HG03095 (cell line): ENCODE results near the gene TRAF3IP1.
"Not testable (repeated sequence)": the region's sequence is repeated elsewhere in the genome, so short reads cannot be mapped to it uniquely, and the experiment has no call there.

ENCODE experiments used
- ATAC-seq: cut with Tn5 transposase; IDR thresholded peaks from one replicate; pipeline ENCODE4 v1.9.1; 2021; ENCODE audit warnings: moderate library complexity; ENCODE audit not compliant: unreplicated experiment

The TRAF3IP1 gene

GRCh38 chr2:238404406-238405216 is 84.3 kb downstream of the TRAF3IP1 start:
- no peak for ATAC-seq

DNA sequence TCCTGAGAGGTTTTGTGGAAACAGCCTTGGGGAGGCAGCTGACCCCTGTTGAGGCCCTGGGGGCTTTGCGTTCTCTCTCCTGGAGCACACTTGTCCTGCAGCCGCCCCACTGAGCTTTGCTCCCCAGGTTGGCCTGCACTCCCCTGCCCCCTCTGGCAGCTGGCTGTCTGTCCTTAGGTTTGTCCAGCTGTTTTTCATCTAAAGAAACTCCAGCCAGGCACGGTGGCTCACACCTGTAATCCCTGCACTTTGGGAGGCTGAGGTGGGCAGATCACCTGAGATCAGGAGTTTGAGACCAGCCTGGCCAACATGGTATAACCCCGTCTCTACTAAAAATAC is 84.9 kb downstream of the TRAF3IP1 start:
- ATAC-seq, result not testable (repeated sequence)

DNA sequence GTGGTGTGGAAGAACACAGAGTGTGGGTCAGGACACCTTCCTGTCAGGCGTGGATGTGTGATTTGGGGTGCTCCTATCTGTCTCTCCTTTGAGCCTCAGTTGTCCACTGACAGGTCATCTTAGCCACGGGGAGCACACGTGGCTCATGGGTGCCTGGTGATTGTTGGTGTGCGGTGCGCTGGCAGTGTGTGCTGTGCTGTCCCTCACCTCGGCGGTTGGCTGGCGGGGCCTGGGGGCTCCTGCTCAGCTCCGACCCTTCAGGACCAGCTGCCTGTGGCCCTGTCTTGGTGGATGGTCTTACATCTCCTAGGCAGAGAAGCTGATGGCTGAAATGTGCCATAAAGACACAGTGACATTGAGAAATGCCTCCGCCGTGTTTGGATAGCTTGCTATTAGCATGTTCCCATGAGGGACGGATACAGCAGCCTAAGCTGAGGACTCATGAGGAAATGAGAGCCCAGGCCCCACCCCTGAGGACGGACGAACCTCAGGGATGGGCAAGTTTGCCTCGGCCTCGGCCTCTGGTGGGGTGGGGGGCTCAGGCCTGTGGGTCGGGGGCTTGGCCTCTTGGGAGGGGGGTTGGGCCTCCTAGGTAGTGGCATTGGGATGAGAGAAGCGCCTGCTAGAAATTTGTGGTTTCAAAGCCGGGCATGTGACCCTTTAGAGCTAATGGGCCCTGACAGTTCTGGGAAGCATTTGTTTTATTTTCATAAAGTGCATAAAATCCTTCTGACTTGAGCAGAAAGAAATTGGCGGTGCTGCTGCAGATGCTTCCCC is 86.1 kb downstream of the TRAF3IP1 start:
- no peak for ATAC-seq

DNA sequence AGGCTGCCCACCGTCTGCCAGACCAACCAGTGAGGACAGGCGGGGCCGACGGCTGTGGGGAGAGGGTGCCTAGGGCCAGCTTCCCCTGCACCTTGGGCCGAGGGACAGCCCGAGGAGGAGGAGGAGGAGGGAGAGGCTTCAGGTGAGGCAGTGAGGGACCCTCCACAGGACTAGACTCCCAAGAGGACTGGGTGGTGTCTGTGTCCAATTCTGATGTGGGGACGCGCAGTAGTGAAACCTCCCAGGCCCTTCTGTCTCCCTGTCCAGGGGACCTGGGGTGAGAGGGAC is 86.6 kb downstream of the TRAF3IP1 start:
- ATAC-seq, result no peak

DNA sequence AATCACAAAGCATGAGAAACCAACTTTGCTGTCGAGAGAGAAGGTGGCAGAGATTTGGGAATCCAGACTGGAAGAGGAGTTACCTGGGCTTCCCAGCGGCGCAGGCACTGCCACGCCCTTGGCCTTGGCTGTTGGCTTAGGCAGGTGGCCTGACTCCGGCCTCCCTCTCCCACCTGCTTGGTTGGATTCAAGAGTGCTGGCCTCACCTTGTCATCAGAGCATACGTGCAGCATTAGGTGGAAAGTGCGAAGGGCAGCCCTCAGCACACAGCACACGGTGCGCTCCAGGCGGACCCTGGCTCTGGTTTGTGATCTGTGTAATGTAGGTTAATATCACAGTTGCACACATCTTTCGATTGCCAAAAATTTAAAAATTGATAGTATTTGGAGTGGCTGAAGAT is 87.2 kb downstream of the TRAF3IP1 start:
- no peak for ATAC-seq

DNA sequence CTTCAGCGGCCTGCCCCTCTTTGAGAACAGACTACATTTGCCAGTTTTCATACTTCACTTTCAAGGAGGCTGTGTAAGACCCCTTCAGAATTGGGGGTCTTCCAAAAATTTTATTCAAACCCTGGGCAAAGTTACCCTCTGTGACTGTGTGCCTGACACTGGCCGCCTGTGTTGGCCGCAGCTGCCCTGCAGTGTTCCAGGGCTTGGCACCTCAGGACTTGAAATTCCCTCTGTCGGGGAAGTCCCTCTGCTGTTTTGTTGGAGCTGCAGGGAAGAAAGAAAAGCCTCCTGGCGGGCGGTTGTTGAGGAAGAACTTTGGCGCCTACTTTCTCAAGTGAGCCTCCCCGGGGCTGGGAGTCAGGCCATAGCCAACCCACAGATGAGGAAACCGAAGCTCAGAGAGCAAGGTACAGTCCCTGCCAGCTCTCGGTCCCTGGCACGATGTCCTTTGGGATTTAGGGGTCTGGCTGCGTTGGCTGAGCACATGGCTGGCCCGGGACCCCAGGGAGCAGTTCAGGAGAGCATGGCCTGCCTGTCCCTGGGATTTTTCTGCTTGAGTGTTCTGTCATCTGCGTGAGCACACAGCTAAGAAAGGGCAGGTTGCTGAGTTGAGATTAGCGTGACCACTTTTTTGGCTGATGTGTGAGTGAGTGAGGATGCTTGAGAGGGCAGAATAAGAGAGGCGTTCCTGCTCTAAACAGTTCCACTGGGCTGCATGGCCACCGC is 88.5 kb downstream of the TRAF3IP1 start:
- ATAC-seq, result no peak

- ATAC-seq, result no peak
Observed at GRCh38 chr2:238409341-238410199, 89.3 kb downstream of the TRAF3IP1 start.

GRCh38 chr2:238412067-238412767 is 91.9 kb downstream of the TRAF3IP1 start:
- ATAC-seq, result no peak

DNA sequence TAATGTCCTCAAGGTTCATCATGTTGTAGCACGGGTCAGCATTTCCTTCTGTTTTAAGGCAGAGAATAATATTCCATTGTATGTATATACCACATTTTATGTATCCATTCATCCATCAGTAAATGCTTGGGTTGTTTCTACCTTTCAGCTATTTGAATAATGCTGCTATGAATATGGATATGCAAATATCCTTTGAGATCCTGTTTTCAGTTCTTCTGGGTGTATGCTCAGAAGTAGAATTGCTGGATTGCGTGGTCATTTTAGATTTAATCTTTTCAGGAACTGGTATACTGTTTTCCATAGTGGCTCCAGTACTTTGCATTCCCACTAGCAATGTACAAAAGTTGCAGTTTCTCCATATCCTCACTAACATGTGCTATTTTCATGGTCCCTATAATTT is 93.0 kb downstream of the TRAF3IP1 start:
- no peak for ATAC-seq

DNA sequence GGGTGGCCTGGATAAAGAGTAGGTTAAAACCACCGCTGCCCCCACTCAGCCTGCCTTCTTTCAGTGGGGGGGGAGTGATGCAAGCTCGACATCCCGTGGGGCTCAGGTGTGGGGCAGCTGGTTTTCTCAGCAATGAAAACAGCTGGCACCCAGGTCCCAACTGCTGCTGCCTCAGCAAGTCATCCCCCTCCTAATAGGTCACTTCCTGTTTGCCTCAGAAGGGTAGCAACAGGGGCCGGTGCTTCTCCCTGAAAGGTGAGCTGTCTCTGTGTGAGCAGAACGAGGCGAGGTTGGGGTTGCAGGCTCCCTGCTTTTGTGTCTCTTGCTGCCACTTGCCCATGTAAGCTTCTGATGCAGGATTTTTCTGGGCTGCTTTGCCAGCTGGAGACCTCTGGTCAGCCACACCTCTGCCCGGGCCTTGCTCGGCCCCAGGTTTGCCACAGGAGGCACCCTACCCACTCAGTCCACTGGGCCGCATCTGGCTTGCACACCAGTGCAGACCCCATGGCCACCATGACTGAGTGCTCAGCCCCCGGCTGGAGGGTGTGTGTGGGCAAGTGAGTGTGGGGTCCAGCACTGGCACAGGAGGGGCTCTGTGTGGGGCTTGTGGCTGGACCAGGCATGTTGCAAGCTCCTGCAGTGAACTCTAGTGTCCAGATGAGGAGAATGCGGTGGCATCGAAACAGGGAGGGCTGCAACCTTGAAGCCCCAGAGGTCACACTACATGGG is 94.9 kb downstream of the TRAF3IP1 start:
- ATAC-seq, result no peak

GRCh38 chr2:238415893-238416292 is 95.6 kb downstream of the TRAF3IP1 start:
- ATAC-seq, result no peak

DNA sequence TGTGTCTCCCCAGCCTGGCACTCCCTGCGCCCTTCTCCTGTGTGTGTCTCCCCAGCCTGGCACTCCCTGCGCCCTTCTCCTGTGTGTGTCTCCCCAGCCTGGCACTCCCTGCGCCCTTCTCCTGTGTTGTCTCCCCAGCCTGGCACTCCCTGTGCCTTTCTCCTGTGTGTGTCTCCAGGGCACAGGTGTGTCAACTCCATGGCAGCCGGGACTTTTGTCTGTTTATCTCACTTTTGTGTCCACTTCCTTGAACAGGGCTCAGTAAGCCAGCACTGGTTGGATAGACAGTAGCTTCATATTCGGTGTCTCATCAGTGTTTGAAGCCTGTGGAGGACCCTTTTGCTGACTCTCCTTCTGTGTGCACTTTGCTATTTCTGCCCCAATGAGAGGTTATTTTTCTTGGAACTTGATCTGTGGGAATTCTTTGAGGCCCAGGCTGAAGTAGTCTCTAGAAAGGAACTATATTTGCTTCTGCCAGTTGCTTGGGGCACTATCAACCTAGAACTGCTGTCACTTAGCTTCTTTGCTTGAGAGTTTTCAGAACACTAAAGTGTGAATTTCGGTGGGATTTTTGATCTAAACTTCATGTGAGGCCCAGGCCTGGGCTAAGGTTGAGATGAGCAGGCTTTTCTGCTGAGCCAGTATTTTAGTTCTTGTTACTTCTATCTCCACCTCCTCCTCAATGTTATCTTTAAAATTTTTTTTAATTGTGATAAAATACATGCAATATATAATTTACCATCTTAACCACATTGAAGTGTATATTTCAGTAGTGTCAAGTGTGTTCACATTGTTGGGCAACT is 98.1 kb downstream of the TRAF3IP1 start:
- ATAC-seq, result no peak

DNA sequence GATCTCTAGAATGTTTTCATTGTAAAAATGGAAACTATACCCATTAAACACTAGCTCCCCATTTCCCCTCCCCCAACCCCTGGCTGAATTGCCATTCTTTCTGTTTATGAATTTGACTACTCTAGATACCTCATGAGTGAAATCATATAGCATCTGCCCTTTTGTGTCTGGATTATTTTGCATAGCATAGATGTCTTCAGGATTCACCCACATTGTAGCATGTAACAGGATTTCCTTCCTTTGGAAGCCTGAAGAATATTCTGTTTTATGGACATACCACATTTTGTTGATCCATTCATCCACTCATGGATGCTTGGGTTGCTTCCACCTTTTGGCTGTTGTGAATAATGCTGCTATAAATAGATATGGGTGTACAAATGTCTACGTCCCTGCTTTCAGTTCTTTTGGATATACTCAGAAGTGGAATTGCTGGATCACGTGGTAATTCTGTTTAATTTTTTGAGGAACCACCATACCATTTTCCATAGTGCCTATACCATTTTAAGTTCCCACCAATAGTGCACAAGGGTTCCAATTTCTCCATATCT is 98.8 kb downstream of the TRAF3IP1 start:
- ATAC-seq, result no peak

- ATAC-seq, result no peak
Observed at GRCh38 chr2:238420442-238420841, 100.1 kb downstream of the TRAF3IP1 start.

GRCh38 chr2:238420878-238421694 is 100.8 kb downstream of the TRAF3IP1 start:
- ATAC-seq, result no peak

DNA sequence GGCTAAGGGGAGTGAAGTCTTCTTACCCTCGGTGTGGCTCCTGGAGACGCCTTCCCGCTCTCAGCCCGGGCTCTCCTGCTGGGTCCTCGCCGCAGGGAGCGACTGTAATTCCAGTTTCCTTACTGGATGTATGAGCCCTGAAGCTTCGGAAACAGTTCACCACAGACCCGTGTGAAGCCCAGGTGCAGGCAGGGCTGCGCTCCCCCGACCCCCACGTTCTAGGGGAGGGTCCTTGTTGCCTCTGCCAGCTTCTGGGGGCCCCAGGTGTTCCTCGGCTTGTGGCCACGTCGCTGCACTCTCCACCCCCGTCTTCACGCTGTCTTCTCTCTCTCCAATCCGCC is 101.3 kb downstream of the TRAF3IP1 start:
- no peak for ATAC-seq

GRCh38 chr2:238422285-238422684 is 102.0 kb downstream of the TRAF3IP1 start:
- ATAC-seq, result no peak

DNA sequence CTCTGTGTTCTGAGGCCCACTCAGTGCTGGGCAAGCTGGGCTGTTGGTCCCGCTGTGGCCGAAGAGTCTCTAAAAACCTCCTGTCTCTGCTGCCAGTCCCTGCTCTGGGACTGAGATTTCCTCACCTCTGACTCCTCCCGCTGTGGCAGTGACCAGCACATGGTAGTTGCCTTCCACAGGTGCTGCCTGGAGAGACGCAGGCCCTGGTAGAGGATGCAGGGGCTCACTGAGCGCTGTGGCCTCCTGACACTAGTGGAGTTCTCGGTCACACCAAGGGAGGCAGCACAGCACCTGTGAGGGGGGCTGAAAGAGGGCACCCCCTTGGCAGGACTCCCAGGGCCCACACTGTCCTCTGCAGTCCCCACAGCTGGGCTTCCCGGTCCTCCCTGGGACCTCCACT is 102.6 kb downstream of the TRAF3IP1 start:
- ATAC-seq, result no peak
